ENCODE results near the gene A2M.

Gene A2M

GRCh38 chr12:9083793-9084192, 31.9 kb downstream of the A2M start:
- Histone ChIP-seq H2AFZ (ENCODE audit: low read depth, low read length) (no peak overlapping the region), H2AK5ac (ENCODE audit: low read length, severe bottlenecking) (no peak overlapping the region), H3K4ac (ENCODE audit: low read depth in 1 of 2, low read length in 2 of 2) (no peak overlapping the region), H2BK5ac (ENCODE audit: low read depth, low read length, poor library complexity, severe bottlenecking) (no peak overlapping the region), H3K27me3 (ENCODE audit: control insufficient read depth in 1 of 2, insufficient read depth in 1 of 2, low read length in 2 of 2) (no peaks in the 10 kb centered on the region), H2BK12ac (ENCODE audit: low read length in 2 of 2) (no peak overlapping the region), H3K4me3 (ENCODE audit: insufficient read depth in 1 of 2, low read depth in 1 of 2, low read length in 2 of 2) (no peak overlapping the region), H4K8ac (ENCODE audit: low read length) (no peak overlapping the region), H3K27ac (ENCODE audit: low read length, poor library complexity, severe bottlenecking) (no peak overlapping the region), H3K9me3 (ENCODE audit: control insufficient read depth, low read length) (peaks cover 14% of the 10 kb centered on the region), H3K4me2 (ENCODE audit: low read length, poor library complexity, severe bottlenecking) (no peak overlapping the region), H3K36me3 (ENCODE audit: control insufficient read depth in 1 of 2, insufficient read depth in 2 of 2, low read depth in 1 of 2, low read length in 2 of 2) (peaks cover 0 to 16% of the 10 kb centered on the region in 2 experiments), H3K14ac (ENCODE audit: low read length in 2 of 2) (no peak overlapping the region), H3K23ac (ENCODE audit: low read length in 2 of 2) (no peak overlapping the region), H2BK120ac (ENCODE audit: low read depth, low read length) (no peak overlapping the region), H3K4me1 (ENCODE audit: control insufficient read depth, insufficient read depth, low read depth, low read length) (no peaks in the 10 kb centered on the region), H4K91ac (ENCODE audit: low read length) (no peak overlapping the region), H2BK15ac (ENCODE audit: low read depth, poor library complexity, severe bottlenecking) (no peak overlapping the region), H3K79me1 (replicated peaks; ENCODE audit: low read length, poor library complexity, severe bottlenecking) (no peaks in the 10 kb centered on the region), H3K9ac (ENCODE audit: low read length) (no peak overlapping the region), H3K18ac (ENCODE audit: low read depth in 1 of 2, low read length in 2 of 2) (no peak overlapping the region)
- WGBS = no CpG with 5 or more reads among the region's 2 CpGs
- DNase-seq = no peak

- Histone ChIP-seq H3K4me2 (ENCODE audit: low read length, poor library complexity, severe bottlenecking) (no peak overlapping the region), H3K18ac (ENCODE audit: low read depth in 1 of 2, low read length in 2 of 2) (no peak overlapping the region), H3K9me3 (ENCODE audit: control insufficient read depth, low read length) (peaks cover 14% of the 10 kb centered on the region), H3K36me3 (ENCODE audit: control insufficient read depth in 1 of 2, insufficient read depth in 2 of 2, low read depth in 1 of 2, low read length in 2 of 2) (peaks cover 0 to 11% of the 10 kb centered on the region in 2 experiments), H2BK120ac (ENCODE audit: low read depth, low read length) (no peak overlapping the region), H3K4me1 (ENCODE audit: control insufficient read depth, insufficient read depth, low read depth, low read length) (no peaks in the 10 kb centered on the region), H3K9ac (ENCODE audit: low read length) (no peak overlapping the region), H3K4ac (ENCODE audit: low read depth in 1 of 2, low read length in 2 of 2) (no peak overlapping the region), H4K8ac (ENCODE audit: low read length) (no peak overlapping the region), H2BK12ac (ENCODE audit: low read length in 2 of 2) (no peak overlapping the region), H3K79me1 (replicated peaks; ENCODE audit: low read length, poor library complexity, severe bottlenecking) (no peaks in the 10 kb centered on the region), H3K14ac (ENCODE audit: low read length in 2 of 2) (no peak overlapping the region), H4K91ac (ENCODE audit: low read length) (no peak overlapping the region), H3K23ac (ENCODE audit: low read length in 2 of 2) (no peak overlapping the region), H2BK15ac (ENCODE audit: low read depth, poor library complexity, severe bottlenecking) (no peak overlapping the region), H2BK5ac (ENCODE audit: low read depth, low read length, poor library complexity, severe bottlenecking) (no peak overlapping the region), H3K27me3 (ENCODE audit: control insufficient read depth in 1 of 2, insufficient read depth in 1 of 2, low read length in 2 of 2) (no peaks in the 10 kb centered on the region), H2AFZ (ENCODE audit: low read depth, low read length) (no peak overlapping the region), H3K4me3 (ENCODE audit: insufficient read depth in 1 of 2, low read depth in 1 of 2, low read length in 2 of 2) (no peak overlapping the region), H2AK5ac (ENCODE audit: low read length, severe bottlenecking) (no peak overlapping the region), H3K27ac (ENCODE audit: low read length, poor library complexity, severe bottlenecking) (no peak overlapping the region)
- 79% methylated on average over 3 of the region's 3 CpGs for WGBS
- DNase-seq = no peak
Measured at GRCh38 chr12:9081667-9082427, 33.9 kb downstream of the A2M start.

GRCh38 chr12:9079883-9080675, 35.6 kb downstream of the A2M start:
- Histone ChIP-seq H2AK5ac (ENCODE audit: low read length, severe bottlenecking) (no peak overlapping the region), H3K4me2 (ENCODE audit: low read length, poor library complexity, severe bottlenecking) (no peak overlapping the region), H3K27ac (ENCODE audit: low read length, poor library complexity, severe bottlenecking) (no peak overlapping the region), H2BK12ac (ENCODE audit: low read length in 2 of 2) (no peak overlapping the region), H3K36me3 (ENCODE audit: control insufficient read depth in 1 of 2, insufficient read depth in 2 of 2, low read depth in 1 of 2, low read length in 2 of 2) (peaks cover 0 to 16% of the 10 kb centered on the region in 2 experiments), H2BK15ac (ENCODE audit: low read depth, poor library complexity, severe bottlenecking) (no peak overlapping the region), H4K91ac (ENCODE audit: low read length) (no peak overlapping the region), H2AFZ (ENCODE audit: low read depth, low read length) (no peak overlapping the region), H3K27me3 (ENCODE audit: control insufficient read depth in 1 of 2, insufficient read depth in 1 of 2, low read length in 2 of 2) (no peaks in the 10 kb centered on the region), H3K9me3 (ENCODE audit: control insufficient read depth, low read length) (peaks cover 14% of the 10 kb centered on the region), H3K14ac (ENCODE audit: low read length in 2 of 2) (no peak overlapping the region), H3K9ac (ENCODE audit: low read length) (no peak overlapping the region), H2BK120ac (ENCODE audit: low read depth, low read length) (no peak overlapping the region), H3K79me1 (replicated peaks; ENCODE audit: low read length, poor library complexity, severe bottlenecking) (no peaks in the 10 kb centered on the region), H3K23ac (ENCODE audit: low read length in 2 of 2) (no peak overlapping the region), H2BK5ac (ENCODE audit: low read depth, low read length, poor library complexity, severe bottlenecking) (no peak overlapping the region), H3K4me1 (ENCODE audit: control insufficient read depth, insufficient read depth, low read depth, low read length) (no peaks in the 10 kb centered on the region), H4K8ac (ENCODE audit: low read length) (no peak overlapping the region), H3K4ac (ENCODE audit: low read depth in 1 of 2, low read length in 2 of 2) (no peak overlapping the region), H3K18ac (ENCODE audit: low read depth in 1 of 2, low read length in 2 of 2) (no peak overlapping the region), H3K4me3 (ENCODE audit: insufficient read depth in 1 of 2, low read depth in 1 of 2, low read length in 2 of 2) (no peak overlapping the region)
- DNase-seq = no peak
- 89% methylated on average over 2 of the region's 5 CpGs for WGBS

DNA sequence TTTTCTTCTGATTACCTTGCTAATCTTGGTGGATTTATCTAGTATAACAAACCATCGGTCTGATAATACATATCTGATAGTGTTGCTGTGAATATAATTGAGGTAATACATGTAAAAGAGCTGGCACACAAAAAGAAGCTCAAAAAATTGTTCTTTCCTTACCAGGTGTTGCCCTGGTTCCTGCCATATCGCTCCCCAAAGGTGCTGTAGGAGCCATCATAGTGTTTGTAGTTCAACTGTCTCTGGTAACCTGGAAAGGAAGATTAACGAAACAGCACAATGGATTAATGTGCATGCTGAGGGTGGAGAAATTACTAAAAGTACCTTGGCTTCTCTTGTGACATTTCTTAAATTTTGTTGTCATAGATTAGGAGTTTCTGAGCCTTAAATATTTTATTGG, 36.6 kb downstream of the A2M start:
- Histone ChIP-seq H2BK120ac (ENCODE audit: low read depth, low read length) (no peak overlapping the region), H2BK15ac (ENCODE audit: low read depth, poor library complexity, severe bottlenecking) (no peak overlapping the region), H3K14ac (ENCODE audit: low read length in 2 of 2) (no peak overlapping the region), H4K8ac (ENCODE audit: low read length) (no peak overlapping the region), H3K27me3 (ENCODE audit: control insufficient read depth in 1 of 2, insufficient read depth in 1 of 2, low read length in 2 of 2) (peaks cover 0 to 5% of the 10 kb centered on the region in 2 experiments), H3K27ac (ENCODE audit: low read length, poor library complexity, severe bottlenecking) (no peak overlapping the region), H3K23ac (ENCODE audit: low read length in 2 of 2) (no peak overlapping the region), H3K4me1 (ENCODE audit: control insufficient read depth, insufficient read depth, low read depth, low read length) (no peaks in the 10 kb centered on the region), H3K9ac (ENCODE audit: low read length) (no peak overlapping the region), H3K4ac (ENCODE audit: low read depth in 1 of 2, low read length in 2 of 2) (no peak overlapping the region), H3K36me3 (ENCODE audit: control insufficient read depth in 1 of 2, insufficient read depth in 2 of 2, low read depth in 1 of 2, low read length in 2 of 2) (peaks cover 0 to 19% of the 10 kb centered on the region in 2 experiments), H2AFZ (ENCODE audit: low read depth, low read length) (no peak overlapping the region), H2BK5ac (ENCODE audit: low read depth, low read length, poor library complexity, severe bottlenecking) (no peak overlapping the region), H2AK5ac (ENCODE audit: low read length, severe bottlenecking) (no peak overlapping the region), H3K9me3 (ENCODE audit: control insufficient read depth, low read length) (peaks cover 9% of the 10 kb centered on the region), H4K91ac (ENCODE audit: low read length) (no peak overlapping the region), H3K79me1 (replicated peaks; ENCODE audit: low read length, poor library complexity, severe bottlenecking) (no peaks in the 10 kb centered on the region), H3K4me3 (ENCODE audit: insufficient read depth in 1 of 2, low read depth in 1 of 2, low read length in 2 of 2) (no peak overlapping the region), H2BK12ac (ENCODE audit: low read length in 2 of 2) (no peak overlapping the region), H3K4me2 (ENCODE audit: low read length, poor library complexity, severe bottlenecking) (no peak overlapping the region), H3K18ac (ENCODE audit: low read depth in 1 of 2, low read length in 2 of 2) (no peak overlapping the region)
- 74% methylated on average over 3 of the region's 3 CpGs for WGBS
- no peak for DNase-seq
